ENCODE measurements around the gene ZFAND2B.

Gene ZFAND2B

DNA sequence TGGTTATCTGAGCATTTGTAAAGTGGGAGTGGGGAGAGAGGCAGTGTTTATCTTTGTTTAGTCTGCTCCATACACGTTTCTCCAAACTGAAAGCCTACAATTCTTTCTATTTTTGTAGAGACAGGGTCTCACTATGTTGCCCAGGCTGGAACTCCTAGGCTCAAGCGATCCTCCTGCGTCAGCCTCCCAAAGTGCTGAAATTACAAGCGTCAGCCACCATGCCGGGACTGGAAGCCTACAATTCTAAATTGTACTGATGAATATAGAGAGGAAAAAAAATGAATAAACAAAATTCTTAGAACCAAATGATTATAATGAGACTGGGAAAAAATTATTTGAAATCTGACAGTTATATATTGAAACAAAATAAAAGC, 1.4 kb upstream of the ZFAND2B start:
- TF ChIP-seq, protein P1, sequence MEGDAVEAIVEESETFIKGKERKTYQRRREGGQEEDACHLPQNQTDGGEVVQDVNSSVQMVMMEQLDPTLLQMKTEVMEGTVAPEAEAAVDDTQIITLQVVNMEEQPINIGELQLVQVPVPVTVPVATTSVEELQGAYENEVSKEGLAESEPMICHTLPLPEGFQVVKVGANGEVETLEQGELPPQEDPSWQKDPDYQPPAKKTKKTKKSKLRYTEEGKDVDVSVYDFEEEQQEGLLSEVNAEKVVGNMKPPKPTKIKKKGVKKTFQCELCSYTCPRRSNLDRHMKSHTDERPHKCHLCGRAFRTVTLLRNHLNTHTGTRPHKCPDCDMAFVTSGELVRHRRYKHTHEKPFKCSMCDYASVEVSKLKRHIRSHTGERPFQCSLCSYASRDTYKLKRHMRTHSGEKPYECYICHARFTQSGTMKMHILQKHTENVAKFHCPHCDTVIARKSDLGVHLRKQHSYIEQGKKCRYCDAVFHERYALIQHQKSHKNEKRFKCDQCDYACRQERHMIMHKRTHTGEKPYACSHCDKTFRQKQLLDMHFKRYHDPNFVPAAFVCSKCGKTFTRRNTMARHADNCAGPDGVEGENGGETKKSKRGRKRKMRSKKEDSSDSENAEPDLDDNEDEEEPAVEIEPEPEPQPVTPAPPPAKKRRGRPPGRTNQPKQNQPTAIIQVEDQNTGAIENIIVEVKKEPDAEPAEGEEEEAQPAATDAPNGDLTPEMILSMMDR (conservative IDR thresholded peaks at IDR 0.05; ENCODE audit: control insufficient read depth, insufficient read depth, low read depth, low read length): no peak
- no peak for DNase-seq (ENCODE audit: low read depth)
- no peak overlapping the region for H3K4me3 ChIP-seq (ENCODE audit: control insufficient read depth, low read depth, low read length)

DNA sequence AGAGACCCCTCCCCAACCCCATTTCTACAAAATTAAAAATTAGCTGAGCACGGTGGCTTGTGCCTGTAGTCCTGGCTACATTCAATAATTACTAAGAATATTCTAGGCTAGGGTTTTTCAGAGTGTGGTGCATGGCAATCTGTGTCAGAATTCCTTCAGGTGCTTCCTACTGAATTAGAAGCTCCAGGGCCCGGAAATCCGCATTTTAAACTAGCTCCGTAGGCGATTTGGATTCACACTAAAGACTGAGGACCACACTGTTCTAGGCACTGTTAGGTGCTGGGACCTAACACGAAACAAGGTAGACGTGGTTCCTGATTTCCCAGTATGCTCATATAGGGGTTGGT, 628 bp upstream of the ZFAND2B start:
- no peak for DNase-seq (ENCODE audit: low read depth)
- TF ChIP-seq, protein P1 (conservative IDR thresholded peaks at IDR 0.05; ENCODE audit: control insufficient read depth, insufficient read depth, low read depth, low read length): no peak
- peak overlapping the region; percentile 65 for H3K4me3 ChIP-seq (ENCODE audit: control insufficient read depth, low read depth, low read length)

DNA sequence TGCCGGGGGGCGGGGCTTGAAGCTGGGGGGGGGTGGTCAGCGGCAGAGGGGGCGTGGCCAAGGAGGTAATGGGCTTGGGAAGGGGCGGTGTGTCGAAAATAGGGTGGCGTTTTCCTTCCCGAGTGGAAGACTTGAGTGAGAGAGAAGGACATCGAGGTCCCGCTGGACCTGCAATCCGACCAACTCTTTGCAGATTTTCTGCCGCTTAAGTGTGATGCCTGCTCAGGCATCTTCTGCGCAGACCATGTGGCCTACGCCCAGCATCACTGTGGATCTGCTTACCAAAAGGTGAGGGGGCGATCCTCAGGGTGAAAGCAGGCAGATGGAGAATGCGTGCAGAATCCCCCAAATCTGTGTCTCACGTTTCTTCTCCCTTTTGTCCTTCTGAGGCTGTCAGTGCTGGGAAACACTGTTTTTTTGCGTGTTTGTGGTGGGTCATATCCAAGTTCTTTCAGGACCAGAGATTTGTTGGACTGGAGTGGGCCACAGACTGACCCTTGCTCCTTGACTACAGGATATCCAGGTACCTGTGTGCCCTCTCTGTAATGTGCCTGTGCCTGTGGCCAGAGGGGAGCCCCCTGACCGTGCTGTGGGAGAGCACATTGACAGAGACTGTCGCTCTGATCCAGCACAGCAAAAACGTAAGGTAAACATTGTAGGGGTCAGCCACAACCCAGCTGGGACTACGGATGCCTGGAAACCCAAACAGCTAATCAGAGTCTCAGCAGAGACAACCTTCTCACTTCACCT, 727 bp downstream of the ZFAND2B start:
- DNase-seq (ENCODE audit: low read depth): no peak
- peak overlapping the region; percentile 70 for H3K4me3 ChIP-seq (ENCODE audit: control insufficient read depth, low read depth, low read length)
- TF ChIP-seq, protein P1 (conservative IDR thresholded peaks at IDR 0.05; ENCODE audit: control insufficient read depth, insufficient read depth, low read depth, low read length): no peak

DNA sequence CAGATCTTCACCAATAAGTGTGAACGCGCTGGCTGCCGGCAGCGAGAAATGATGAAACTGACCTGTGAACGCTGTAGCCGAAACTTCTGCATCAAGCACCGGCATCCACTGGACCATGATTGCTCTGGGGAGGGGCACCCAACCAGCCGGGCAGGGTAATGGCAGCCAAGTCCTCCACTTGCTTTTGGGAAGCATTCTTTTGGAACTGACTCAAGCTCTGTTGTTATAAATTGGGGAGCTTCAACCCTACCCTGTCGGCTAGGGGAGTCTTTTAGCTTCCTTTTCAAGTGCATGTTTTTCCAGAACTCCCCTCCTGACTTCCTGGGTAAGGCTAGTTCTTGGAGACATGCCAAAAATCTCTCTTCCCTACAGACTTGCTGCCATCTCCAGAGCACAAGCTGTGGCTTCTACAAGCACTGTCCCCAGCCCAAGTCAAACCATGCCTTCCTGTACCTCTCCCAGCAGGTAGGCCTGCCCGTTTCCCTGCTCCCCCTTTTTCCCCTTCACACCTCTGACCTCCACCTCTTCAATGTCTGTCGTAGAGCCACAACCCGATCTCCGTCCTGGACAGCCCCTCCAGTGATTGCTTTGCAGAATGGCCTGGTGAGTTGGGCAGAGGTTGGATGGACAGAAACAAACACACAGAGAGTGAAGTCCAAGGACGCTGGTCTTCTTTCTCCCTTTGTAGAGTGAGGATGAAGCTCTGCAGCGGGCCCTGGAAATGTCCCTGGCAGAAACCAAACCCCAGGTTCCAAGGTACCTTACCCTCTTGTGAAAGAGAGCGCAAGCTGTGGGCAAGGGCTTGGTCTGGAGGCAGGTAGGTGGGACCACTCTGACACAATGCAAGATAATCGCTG, 1.5 kb downstream of the ZFAND2B start:
- DNase-seq (ENCODE audit: low read depth): peak; percentile 42
- TF ChIP-seq, protein P1 (conservative IDR thresholded peaks at IDR 0.05; ENCODE audit: control insufficient read depth, insufficient read depth, low read depth, low read length): no peak
- peak overlapping the region; percentile 70 for H3K4me3 ChIP-seq (ENCODE audit: control insufficient read depth, low read depth, low read length)

DNA sequence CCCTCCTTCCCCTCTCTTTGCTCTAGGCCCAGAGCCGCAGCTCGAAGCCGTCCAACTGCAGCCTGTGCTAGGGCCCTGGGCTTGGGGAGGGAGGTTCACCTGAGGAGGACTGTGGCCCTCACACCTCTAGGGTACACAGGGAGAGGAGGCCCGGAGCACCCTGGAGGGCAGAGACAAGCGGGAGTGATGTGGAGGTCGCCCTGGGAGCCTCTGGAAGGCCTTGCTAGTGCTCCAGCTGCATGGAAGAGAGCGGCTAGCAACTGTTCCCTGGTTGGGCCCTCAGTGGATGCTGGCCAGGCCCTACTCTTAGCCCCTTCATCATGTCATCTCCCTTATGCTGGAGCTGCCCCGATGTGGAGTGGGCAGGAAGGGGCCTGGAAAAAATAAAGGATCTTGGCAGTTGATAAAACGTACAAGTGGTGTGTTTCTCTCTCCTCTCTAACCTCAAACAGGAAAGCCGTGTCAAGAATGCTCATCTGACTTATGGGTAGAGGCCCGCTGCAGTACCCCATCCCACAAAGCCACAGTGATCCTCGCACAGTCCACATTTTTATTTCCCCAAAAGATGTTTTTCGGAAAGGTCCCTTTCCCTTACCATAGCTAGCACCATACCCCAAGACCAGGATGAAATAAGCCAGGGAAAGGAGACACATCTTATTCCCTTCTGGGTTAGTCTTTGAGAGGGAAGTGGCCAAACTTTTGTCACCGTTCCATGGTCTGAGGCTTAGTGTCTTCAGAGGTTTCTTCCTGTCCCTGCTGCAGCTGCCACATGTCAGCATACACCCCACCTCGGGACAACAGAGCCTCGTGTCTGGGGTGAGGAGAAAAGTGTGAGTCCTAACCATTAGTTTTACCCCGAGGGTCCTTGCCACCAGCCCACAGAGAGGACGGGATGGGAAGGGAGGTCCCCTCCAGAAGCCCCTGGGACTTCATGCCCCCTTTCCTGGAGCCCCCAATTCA, 2.9 kb downstream of the ZFAND2B start:
- TF ChIP-seq, protein P1 (conservative IDR thresholded peaks at IDR 0.05; ENCODE audit: control insufficient read depth, insufficient read depth, low read depth, low read length): no peak
- H3K4me3 ChIP-seq (ENCODE audit: control insufficient read depth, low read depth, low read length): no peak overlapping the region
- no peak for DNase-seq (ENCODE audit: low read depth)

DNA sequence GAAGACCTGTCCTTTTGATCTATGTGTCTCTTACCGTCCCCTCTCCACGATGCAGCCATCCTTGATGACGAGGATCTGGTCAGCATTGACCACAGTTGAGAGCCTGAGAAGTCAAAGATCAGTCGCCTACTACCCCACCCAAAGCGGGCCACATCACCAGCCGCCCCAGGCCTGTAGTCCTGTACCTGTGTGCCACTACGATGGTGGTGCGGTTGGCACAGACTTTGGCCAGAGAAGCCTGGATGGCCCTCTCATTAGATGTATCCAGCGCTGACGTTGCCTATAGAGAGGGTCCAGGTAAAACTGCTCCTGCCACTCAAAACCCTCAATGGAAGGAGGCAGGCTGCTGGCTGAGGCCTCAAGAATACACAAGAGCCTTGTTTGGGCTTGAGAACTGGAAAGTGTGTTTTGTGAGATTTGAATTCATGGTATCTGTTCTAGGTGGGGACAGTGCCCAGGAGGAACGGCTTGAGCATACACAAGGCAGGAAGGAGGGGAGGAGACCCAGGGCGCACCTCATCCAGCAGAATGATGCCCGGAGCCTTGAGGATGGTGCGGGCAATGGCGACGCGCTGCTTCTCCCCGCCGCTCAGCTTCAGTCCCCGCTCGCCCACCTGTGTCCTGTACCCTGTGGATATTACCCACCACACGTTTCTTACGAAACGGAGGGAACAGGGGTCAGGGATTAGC, 3.8 kb downstream of the ZFAND2B start:
- H3K4me3 ChIP-seq (ENCODE audit: control insufficient read depth, low read depth, low read length): no peak overlapping the region
- DNase-seq (ENCODE audit: low read depth): no peak
- TF ChIP-seq, protein P1 (conservative IDR thresholded peaks at IDR 0.05; ENCODE audit: control insufficient read depth, insufficient read depth, low read depth, low read length): no peak
